ENCODE measurements around the gene HUNK.
A peak's percentile ranks its signal among the peaks of the same experiment; 100 is the strongest.
"Not testable (repeated sequence)": the region's sequence is repeated elsewhere in the genome, so short reads cannot be mapped to it uniquely, and the experiment has no call there.

The HUNK gene

DNA sequence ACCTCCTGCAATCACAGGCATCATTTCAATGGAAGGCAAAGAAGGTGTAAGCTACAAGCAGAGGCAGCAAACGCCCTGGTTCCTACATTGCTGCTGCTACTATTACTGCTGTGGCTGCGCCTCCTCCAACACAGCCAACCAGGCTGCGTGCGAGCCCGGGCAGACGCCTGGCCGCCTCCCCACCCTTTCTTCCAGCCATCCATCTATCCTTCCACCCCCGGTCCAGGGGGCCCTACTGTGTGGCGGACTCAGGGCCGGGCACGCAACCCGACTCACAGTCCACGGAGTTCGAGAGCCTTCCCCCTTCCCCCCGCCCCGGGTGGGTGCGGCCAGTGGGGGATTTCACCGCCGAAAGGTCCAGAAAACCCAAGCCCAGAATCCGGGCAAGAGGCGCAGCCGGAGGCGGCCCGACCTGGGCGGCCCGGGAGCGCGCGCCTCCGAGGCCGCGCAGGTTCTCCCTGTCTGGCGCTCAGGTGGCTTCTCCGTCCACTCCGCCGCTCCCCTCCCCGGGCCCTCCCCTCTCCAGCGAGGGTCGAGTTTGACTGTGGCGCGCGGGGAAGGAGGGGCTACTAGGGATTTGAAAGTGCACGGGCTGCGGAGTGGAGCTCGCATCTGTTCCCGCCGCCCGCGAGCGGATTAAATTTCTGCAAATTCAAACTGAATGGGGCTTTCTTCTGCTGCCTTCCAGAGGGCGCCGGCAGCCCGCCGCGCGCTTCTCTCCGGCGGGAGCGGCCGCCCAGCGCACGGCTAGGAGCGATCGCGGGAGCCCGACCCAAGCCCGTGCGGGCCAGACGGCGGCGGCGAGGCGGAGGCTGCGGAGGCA lies at the start of gene HUNK:
Gene HUNK, plus strand, starts transcription at position 569 of the 823 bp plus-strand sequence. CDS start 655 bp downstream, outside the sequence.
- peak; percentile 74 for DNase-seq

DNA sequence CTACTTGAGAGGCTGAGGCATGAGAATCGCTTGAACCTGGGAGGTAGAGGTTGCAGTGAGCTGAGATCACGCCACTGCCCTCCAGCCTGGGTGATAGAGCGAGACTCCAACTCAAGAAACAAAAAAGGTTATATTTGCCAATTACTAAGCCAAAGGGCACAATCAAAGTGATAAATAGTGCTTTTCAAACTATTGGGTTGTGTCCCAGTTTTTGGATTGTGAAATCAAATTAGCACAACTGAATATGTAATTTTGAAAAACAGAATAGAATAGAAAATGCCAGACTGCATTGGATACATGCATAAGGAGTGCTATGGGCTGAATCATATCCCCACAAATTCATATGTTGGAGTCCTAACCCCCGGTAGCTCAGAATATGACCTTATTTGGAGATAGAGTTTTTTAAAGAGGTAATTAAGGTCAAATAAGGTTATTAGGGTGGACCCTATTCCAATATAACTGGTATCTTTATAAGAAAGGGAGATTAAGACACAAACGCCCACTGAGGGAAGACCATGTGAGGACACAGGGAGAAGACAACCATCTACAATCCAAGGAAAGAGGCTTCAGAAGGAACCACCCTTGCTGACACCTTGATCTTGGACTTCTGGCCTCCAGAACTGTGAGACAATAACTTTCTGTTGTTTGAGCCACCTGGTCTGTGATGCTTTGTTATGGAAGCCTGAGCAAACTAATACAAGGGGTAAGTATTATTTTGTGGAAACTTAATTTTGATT lies 42.9 kb upstream of the HUNK start:
- no peak for DNase-seq

- DNase-seq, result no peak
Measured at GRCh38 chr21:31830701-31831100, 42.1 kb upstream of the HUNK start.

DNA sequence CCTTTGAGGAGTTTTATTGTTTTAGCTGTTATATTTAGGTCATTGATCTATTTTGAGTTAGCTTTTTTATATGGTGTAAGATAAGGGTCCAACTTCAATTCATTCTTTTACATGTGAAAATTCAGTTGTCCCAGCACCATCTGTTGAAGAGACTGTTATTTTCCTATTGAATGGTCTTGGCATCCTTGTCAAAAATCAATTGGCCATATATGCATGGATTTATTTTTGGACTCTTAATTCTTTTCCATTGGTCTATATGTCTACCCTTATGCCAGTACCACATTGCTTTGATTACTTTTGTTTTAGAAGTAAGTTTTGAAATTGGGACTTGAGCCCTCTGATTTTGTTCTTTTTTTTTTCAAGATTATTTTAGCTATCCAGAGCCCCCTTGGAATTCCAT lies 35.8 kb upstream of the HUNK start:
- no peak for DNase-seq

- no peak for DNase-seq
Measured at GRCh38 chr21:31837618-31838390, 35.0 kb upstream of the HUNK start.

DNA sequence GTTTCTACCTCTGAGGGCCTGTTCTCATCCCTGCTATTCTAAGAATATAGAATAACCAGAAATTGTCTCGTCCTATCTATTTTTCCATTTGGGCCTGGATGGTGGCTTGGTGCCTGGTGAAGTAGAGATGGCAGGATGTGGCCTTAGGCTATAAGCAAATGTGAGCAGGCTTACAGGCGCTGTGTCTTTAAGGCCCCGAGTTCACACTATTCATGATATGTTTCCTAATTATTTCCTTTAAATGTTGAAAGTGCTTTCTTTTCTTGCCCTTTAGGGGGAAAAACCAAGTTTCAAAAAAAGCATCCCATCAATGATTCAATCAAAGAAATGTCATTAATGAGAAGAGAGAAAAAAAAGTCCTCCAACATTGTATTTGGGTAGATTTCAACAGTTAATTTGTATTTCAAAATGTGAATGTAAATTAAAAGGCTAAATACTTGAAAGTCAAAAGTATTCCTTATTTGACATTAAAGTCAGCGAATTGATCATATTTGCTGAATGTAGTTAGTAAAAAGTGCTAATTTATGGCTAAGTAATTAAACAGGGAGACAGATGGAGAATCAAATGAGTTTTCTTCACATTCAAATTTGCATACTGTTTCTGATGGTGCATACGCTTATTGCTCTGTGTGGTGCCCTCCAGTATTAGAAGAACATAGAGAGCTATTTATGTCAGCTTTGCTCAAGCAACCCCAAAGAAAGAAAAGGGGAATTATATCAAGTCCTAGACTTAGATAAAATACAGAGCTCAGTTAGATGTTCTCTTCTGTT lies 34.0 kb upstream of the HUNK start:
- no peak for DNase-seq

DNA sequence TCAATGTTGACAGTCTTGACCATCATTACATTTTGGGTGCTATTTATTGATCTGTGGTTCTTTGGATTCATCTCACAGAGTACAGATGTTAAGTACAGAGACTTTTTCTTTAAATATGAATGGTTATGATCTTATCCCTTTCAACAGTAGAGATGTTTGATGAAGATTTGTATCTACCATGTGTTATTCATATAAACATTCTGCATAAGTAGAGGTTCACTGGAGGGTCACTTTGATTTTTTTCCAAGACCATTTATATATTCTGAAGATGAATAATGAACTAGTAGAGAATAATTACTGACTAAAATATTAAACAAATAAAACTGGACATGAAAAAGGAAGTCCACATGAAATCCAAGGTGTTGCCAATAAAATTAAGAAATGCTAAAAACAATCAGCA lies 28.6 kb upstream of the HUNK start:
- no peak for DNase-seq

DNA sequence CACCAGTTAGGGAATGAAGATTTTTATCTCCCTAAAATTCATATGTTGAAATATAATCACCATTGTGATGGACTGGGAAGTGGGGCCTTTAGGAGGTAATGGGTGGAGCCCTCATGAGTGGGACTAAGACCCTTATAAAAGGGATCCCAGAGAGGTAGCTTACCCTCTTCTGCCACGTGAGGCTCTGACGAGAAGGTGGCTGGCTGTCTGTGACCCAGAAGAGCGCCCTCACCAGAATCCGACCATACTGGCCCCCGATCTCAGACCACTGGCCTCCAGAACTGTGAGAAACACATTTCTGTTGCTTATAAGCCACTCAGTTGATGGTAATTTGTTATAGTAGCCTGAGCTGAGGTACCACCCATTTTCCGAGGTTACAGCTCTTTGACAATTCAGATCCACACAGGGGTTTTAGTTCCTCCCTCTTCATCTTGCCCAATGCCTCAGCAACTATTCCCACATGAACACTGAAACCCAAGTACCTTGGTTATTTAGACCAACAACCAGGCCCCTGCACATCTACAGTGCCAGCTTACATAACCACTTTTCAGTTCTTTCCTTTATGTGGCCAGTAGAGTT lies 27.6 kb upstream of the HUNK start:
- DNase-seq, result no peak

GRCh38 chr21:31846690-31847089 lies 26.1 kb upstream of the HUNK start:
- DNase-seq, result no peak

GRCh38 chr21:31847761-31848160 lies 25.1 kb upstream of the HUNK start:
- DNase-seq, result no peak

GRCh38 chr21:31848326-31848985 lies 24.4 kb upstream of the HUNK start:
- DNase-seq, result no peak

DNA sequence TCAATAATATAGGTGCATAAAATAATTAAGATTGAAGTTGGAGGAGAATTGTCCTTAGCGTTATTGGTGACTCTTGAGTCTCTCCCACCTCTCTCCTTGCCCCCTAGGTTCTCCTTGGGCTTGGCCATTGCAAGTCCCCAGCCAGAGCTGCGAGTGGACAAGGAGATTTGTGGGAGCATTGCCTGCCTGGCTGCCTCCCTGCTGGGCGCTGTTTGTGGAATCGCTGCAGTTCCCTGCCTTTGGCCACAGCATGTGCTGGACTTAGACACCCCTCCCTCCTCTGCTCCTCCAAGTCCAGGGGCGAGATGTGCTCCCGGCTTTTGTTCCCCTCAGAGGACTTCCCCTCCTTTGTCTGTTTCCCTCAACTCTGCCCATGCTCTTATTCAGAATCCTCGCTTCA lies 21.9 kb upstream of the HUNK start:
- no peak for DNase-seq

- DNase-seq, result no peak
Measured at GRCh38 chr21:31855180-31855579, 17.6 kb upstream of the HUNK start.

DNA sequence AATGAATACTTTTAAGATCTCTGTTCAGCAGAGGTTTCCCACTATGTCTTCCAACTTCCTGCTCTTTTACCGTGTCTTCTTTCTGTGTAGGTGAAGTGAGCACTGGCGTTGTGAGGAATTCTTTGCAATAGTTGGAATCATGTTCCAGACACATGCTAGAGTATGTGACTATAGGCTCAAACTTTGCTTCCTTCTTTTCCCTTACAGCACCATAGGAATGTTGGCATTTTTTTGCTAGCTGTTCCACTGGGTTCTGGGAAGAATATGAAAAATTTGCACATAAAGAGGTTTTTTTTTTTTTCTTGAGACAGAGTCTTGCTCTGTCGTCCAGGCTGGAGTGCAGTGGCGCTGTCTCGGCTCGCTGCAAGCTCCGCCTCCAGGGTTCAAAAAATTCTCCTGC lies 15.7 kb upstream of the HUNK start:
- DNase-seq, result no peak

- DNase-seq, result not testable (repeated sequence)
Measured at GRCh38 chr21:31857631-31858030, 15.2 kb upstream of the HUNK start.

DNA sequence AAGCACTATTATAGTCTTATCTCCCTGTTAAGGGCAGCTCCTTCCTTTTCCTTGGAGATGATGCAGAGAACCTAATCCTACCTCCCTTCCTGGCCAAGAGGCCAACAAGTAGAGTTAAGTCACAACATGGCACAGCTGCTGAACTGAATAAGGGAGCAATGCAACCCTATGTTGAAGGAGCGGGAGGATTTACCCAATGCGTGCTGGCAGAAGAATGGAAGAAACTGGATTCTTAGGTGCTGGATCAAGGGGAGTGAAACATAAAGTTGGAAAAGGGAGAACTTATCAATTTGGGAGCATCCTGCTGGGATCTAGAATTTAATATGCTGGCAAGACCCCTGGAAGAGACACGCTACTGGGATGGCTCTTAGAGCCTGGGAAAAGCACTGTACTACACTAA lies 12.0 kb upstream of the HUNK start:
- no peak for DNase-seq

- no peak for DNase-seq
Measured at GRCh38 chr21:31862078-31862477, 10.7 kb upstream of the HUNK start.

- no peak for DNase-seq
Measured at GRCh38 chr21:31865429-31865970, 7.3 kb upstream of the HUNK start.

DNA sequence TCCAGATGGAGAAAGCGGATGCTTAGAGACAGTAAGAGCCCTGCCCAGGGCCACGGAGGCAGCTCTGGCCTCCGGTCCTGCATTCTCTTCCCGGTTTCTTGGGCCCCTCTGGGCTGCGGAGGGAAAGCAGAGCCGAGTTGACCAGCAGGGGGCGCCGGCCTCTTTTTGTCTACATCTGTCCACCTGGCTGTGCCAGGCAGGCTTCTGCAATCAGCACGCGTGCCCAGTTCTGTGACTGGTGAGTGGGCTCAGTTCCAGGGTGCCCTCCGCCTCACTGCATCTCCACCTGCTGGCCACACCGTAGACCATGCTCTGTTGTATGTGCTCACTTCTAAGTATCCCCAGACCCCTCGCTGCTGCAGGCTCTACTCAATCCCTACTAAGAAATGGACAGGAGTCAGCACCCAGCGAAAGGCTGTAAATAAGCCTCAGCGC lies 6.7 kb upstream of the HUNK start:
- peak; percentile 88 for DNase-seq

DNA sequence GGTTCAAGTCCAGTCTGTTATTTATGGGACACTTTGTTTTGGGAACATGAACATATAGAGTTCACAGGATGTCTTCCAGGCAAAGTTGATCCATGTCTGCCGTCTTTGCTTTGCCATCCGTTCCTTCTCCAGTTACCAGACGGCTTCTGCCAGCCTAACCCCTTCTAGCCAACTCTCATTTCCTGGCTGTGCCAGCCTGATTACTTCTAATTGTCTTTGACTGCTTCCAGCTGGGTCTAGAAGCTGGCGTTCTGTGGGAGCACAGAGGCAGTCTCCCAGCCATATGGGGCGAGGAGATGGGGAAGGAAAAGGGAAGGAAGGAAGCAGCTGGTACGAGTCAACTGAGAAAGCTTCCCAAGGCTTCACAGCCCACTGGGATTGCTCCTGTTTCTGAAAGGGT lies 3.1 kb upstream of the HUNK start:
- DNase-seq, result no peak

GRCh38 chr21:31870472-31871193 lies 2.2 kb upstream of the HUNK start:
- DNase-seq, result no peak

Measured in NCI-H1436 (cell line).